HEK293 (cell line): ENCODE measurements around the gene PLEKHM2.

Experiments used
- CTCF ChIA-PET: fragments of 350-600 bp; formaldehyde crosslinking; extraction: SDS; loops from one replicate; lab custom pipeline; 2021; ENCODE audit warnings: antibody characterized with exemption; lab: Yijun Ruan, JAX
- POLR2A ChIA-PET: fragments of 300-600 bp; formaldehyde crosslinking; extraction: SDS; loops from one replicate; lab custom pipeline; 2020; ENCODE audit warnings: antibody characterized with exemption, inconsistent platforms; lab: Yijun Ruan, JAX
- H3K27ac ChIP-seq: fragments of 200-500 bp; sonication (Bioruptor generic); 2 replicates; pipeline ENCODE4 v1.5.1; 2014; ENCODE audit warnings: low read depth, low read length, control low read depth, inconsistent platforms; ENCODE audit errors: extremely low read depth
- H3K36me3 ChIP-seq, 2 experiments: fragments of 200-500 bp in 1 of 2; sonication (Bioruptor generic) in 1 of 2; 1 replicate in 1 of 2; 2 replicates in 1 of 2; pipeline ENCODE4 v1.5.1; 2014 to 2017; ENCODE audit warnings: inconsistent platforms in 2 of 2, low read length in 2 of 2; ENCODE audit not compliant: control insufficient read depth in 2 of 2, insufficient read depth in 1 of 2
- H3K4me1 ChIP-seq: fragments of 200-500 bp; sonication (Bioruptor generic); 2 replicates; pipeline ENCODE4 v1.5.1; 2014; ENCODE audit warnings: mild to moderate bottlenecking, low read length, inconsistent platforms; ENCODE audit not compliant: control insufficient read depth, insufficient read depth
- H3K4me3 ChIP-seq: 2 replicates; pipeline ENCODE4 v1.5.1; 2011; ENCODE audit warnings: low read depth, mild to moderate bottlenecking, control low read depth, low read length, moderate library complexity
- H3K9me3 ChIP-seq: fragments of 200-500 bp; sonication (Bioruptor generic); 2 replicates; pipeline ENCODE4 v1.5.1; 2014; ENCODE audit warnings: low read depth, low read length, inconsistent platforms; ENCODE audit not compliant: control insufficient read depth, insufficient read depth
- ELK4 ChIP-seq: IDR thresholded peaks from 2 replicates; pipeline ENCODE4 v1.6.1; 2011; ENCODE audit warnings: mild to moderate bottlenecking, low read depth, low read length, borderline replicate concordance
- FEZF1 ChIP-seq: fragments of 450-650 bp; formaldehyde crosslinking; IDR thresholded peaks from 2 replicates; pipeline ENCODE4 v1.5.1; 2016; ENCODE audit warnings: missing biosample characterization, missing genetic modification characterization
- HOXA7 ChIP-seq: sonication (generic); formaldehyde crosslinking; IDR thresholded peaks from 2 replicates; pipeline ENCODE4 v1.8.1; 2022; ENCODE audit warnings: missing genetic modification reagents, borderline replicate concordance
- KLF10 ChIP-seq: fragments of 450-650 bp; IDR thresholded peaks from 2 replicates; pipeline ENCODE4 v1.5.1; 2018; ENCODE audit warnings: missing biosample characterization, mild to moderate bottlenecking, missing genetic modification characterization
- KLF7 ChIP-seq: fragments of 450-650 bp; formaldehyde crosslinking; IDR thresholded peaks from 2 replicates; pipeline ENCODE4 v1.5.1; 2016; ENCODE audit warnings: missing biosample characterization, missing genetic modification characterization, borderline replicate concordance
- PATZ1 ChIP-seq: fragments of 450-650 bp; formaldehyde crosslinking; IDR thresholded peaks from 2 replicates; pipeline ENCODE4 v1.5.1; 2016; ENCODE audit warnings: missing biosample characterization, missing genetic modification characterization
- PRDM2 ChIP-seq: fragments of 450-650 bp; formaldehyde crosslinking; IDR thresholded peaks from 2 replicates; pipeline ENCODE4 v1.5.1; 2016; ENCODE audit warnings: missing biosample characterization, missing genetic modification characterization, borderline replicate concordance
- REPIN1 ChIP-seq: fragments of 450-650 bp; formaldehyde crosslinking; IDR thresholded peaks from 2 replicates; pipeline ENCODE4 v1.5.1; 2017; ENCODE audit warnings: missing biosample characterization, missing genetic modification characterization, low read depth
- SCRT2 ChIP-seq: fragments of 450-650 bp; formaldehyde crosslinking; IDR thresholded peaks from 2 replicates; pipeline ENCODE4 v1.5.1; 2016; ENCODE audit warnings: missing biosample characterization, missing genetic modification characterization
- WT1 ChIP-seq: fragments of 450-650 bp; formaldehyde crosslinking; IDR thresholded peaks from 2 replicates; pipeline ENCODE4 v1.5.1; 2016; ENCODE audit warnings: missing biosample characterization, missing genetic modification characterization
- ZNF169 ChIP-seq: fragments of 450-650 bp; formaldehyde crosslinking; IDR thresholded peaks from 2 replicates; pipeline ENCODE4 v1.5.1; 2016; ENCODE audit warnings: missing biosample characterization, missing genetic modification characterization
- ZNF2 ChIP-seq: fragments of 450-650 bp; formaldehyde crosslinking; IDR thresholded peaks from 2 replicates; pipeline ENCODE4 v1.5.1; 2016; ENCODE audit warnings: missing biosample characterization, missing genetic modification characterization
- ZNF274 ChIP-seq, 2 experiments: fragments of 200-500 bp in 1 of 2; fragments of 450-650 bp in 1 of 2; sonication (Bioruptor generic) in 1 of 2; formaldehyde crosslinking in 1 of 2; IDR thresholded peaks; 2 replicates each; pipeline versions ENCODE4 v1.5.1 to v1.6.1; 2014 to 2016; ENCODE audit warnings: borderline replicate concordance in 1 of 2, inconsistent platforms in 1 of 2, low read length in 1 of 2, missing biosample characterization in 1 of 2, missing genetic modification characterization in 1 of 2
- ZNF341 ChIP-seq: fragments of 450-650 bp; formaldehyde crosslinking; IDR thresholded peaks from 2 replicates; pipeline ENCODE4; 2016; ENCODE audit warnings: low read depth, missing biosample characterization, missing genetic modification characterization
- ZNF558 ChIP-seq: fragments of 450-650 bp; formaldehyde crosslinking; IDR thresholded peaks from 2 replicates; pipeline ENCODE4 v1.5.1; 2016; ENCODE audit warnings: missing biosample characterization, missing genetic modification characterization
- ZNF561 ChIP-seq: fragments of 450-650 bp; IDR thresholded peaks from 2 replicates; pipeline ENCODE4 v1.5.1; 2018; ENCODE audit warnings: missing biosample characterization, missing genetic modification characterization, borderline replicate concordance
- ZNF600 ChIP-seq: fragments of 450-650 bp; formaldehyde crosslinking; IDR thresholded peaks from 2 replicates; pipeline ENCODE4 v1.5.1; 2016; ENCODE audit warnings: missing biosample characterization, missing genetic modification characterization
- ZNF639 ChIP-seq: fragments of 450-650 bp; formaldehyde crosslinking; IDR thresholded peaks from 2 replicates; pipeline ENCODE4 v1.5.1; 2016; ENCODE audit warnings: missing biosample characterization, missing genetic modification characterization
- ZNF707 ChIP-seq: fragments of 450-650 bp; formaldehyde crosslinking; IDR thresholded peaks from 2 replicates; pipeline ENCODE4 v1.5.1; 2016; ENCODE audit warnings: missing biosample characterization, missing genetic modification characterization
- ZNF792 ChIP-seq: fragments of 450-650 bp; formaldehyde crosslinking; IDR thresholded peaks from 2 replicates; pipeline ENCODE4 v1.5.1; 2016; ENCODE audit warnings: missing biosample characterization, missing genetic modification characterization

The PLEKHM2 gene

GRCh38 chr1:15714406-15715136, 30.5 kb downstream of the PLEKHM2 start:
- no peak overlapping the region for H3K27ac ChIP-seq
- ChIA-PET CTCF (interaction anchor here (0.6 to 1.1 kb wide), 2 partner anchors 121 to 145 kb away, joined by 3 to 4 read pairs; no protein-coding TSS in a partner anchor), POLR2A (interaction anchor here (0.7 kb wide), 2 partner anchors 80 to 234 kb away, joined by 8 to 11 read pairs; no protein-coding TSS in a partner anchor)
- TF ChIP-seq ELK4 = no peak
- TF ChIP-seq ZNF561 = no peak
- TF ChIP-seq ZNF600 (tag by site-specific recombination) = 0 out of 2 replicates have a peak, but pooled peaks have one; percentile 16
- TF ChIP-seq KLF10 = no peak
- no peak for TF ChIP-seq ZNF639 (tag by site-specific recombination)
- no peak overlapping the region for H3K4me3 ChIP-seq
- no peaks in the 10 kb centered on the region for H3K9me3 ChIP-seq
- peaks cover 4 to 45% of the 10 kb centered on the region in 2 experiments; a peak in 2 of 3 replicates for H3K36me3 ChIP-seq
- no peaks in the 10 kb centered on the region for H3K4me1 ChIP-seq

- Histone ChIP-seq H3K36me3 (peaks cover 8 to 73% of the 10 kb centered on the region in 2 experiments; a peak in 2 of 3 replicates), H3K9me3 (no peaks in the 10 kb centered on the region), H3K4me3 (no peak overlapping the region), H3K27ac (no peak overlapping the region), H3K4me1 (no peaks in the 10 kb centered on the region)
- POLR2A ChIA-PET = interaction anchor here (1.3 kb wide), 1 partner anchor 9 kb away, joined by 3 read pairs; no protein-coding TSS in a partner anchor
- CTCF ChIA-PET = interaction anchor here (3.1 kb wide), 1 partner anchor 23 kb away, joined by 9 read pairs; no protein-coding TSS in a partner anchor
- TF ChIP-seq ZNF2 (tag by site-specific recombination) (no peak), KLF7 (no peak), PRDM2 (no peak), PATZ1 (tag by site-specific recombination) (no peak), ZNF169 (tag by site-specific recombination) (no peak), ZNF274 (IDR thresholded peaks at IDR 0.05; ENCODE audit: low read length) (no peak), ZNF274 (tag by site-specific recombination; IDR thresholded peaks at IDR 0.05; ENCODE audit: borderline replicate concordance) (no peak), WT1 (no peak), SCRT2 (no peak), ZNF639 (tag by site-specific recombination) (no peak), ZNF707 (no peak), ZNF341 (no peak), ZNF558 (tag by site-specific recombination) (no peak), HOXA7 (CRISPR knock-in tag) (no peak), ZNF792 (tag by site-specific recombination) (no peak), REPIN1 (no peak), FEZF1 (tag by site-specific recombination) (no peak)
Measured at GRCh38 chr1:15717418-15718125, 33.5 kb downstream of the PLEKHM2 start.
